Measurements from ENCODE around the gene JTB. TPM values are rescaled to one million over a fixed set of nuclear protein-coding genes. Genes with fewer than 3 reads are reported as not detected.
A peak's percentile ranks its signal among the peaks of the same experiment; 100 is the strongest.

JTB gene
- total RNA-seq, 1 experiment from 2014 or later = 123 TPM

DNA sequence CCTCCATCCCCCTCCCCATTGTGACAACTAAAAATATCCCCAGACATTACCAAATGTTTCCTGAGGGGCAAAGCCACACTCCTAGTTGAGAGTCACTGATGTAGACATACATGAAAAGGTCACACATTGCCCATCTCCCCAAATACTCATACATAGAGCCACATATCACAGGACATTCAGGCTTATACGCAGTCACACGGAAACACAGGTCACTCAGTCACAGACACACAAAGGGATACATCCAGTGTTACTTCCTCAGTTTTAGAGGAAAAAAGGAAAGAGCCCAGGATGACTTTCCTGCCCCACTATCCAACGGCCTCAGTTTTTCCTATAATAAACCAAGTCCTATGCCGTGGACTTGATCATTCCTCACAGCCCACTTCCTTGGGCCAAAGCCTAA lies 16.1 kb downstream of the JTB start:
- Histone ChIP-seq H3K36me3 (ENCODE audit: control insufficient read depth in 1 of 2, insufficient read depth in 2 of 2, low read length in 2 of 2) (peaks cover 5 to 11% of the 10 kb centered on the region in 2 experiments; a peak in 1 of 4 replicates), H3K9ac (ENCODE audit: low read length) (no peak overlapping the region), H3K4me2 (ENCODE audit: low read length) (peak overlapping the region; percentile 86), H3K27ac (ENCODE audit: low read depth, low read length) (peak overlapping the region; percentile 93; the same call in 1 of the 2 replicates), H3K79me2 (ENCODE audit: insufficient read depth, low read length) (peaks cover 51% of the 10 kb centered on the region), H3K9me2 (ENCODE audit: insufficient read depth) (no peaks in the 10 kb centered on the region), H3K9me3 (ENCODE audit: control insufficient read depth in 1 of 2, insufficient read depth in 1 of 2, low read depth in 1 of 2, low read length in 2 of 2) (no peaks in the 10 kb centered on the region), H3K4me1 (ENCODE audit: control insufficient read depth in 1 of 2, insufficient read depth in 2 of 2, low read length in 2 of 2) (peaks cover 26 to 60% of the 10 kb centered on the region in 2 experiments), H3K4me3 (replicated peaks in 1 of 2; ENCODE audit: low read depth in 1 of 2, low read length in 2 of 2) (no peak overlapping the region; a peak in 1 of 4 replicates), H3K27me3 (ENCODE audit: insufficient read depth, low read length) (no peaks in the 10 kb centered on the region), H4K20me1 (ENCODE audit: insufficient read depth) (no peaks in the 10 kb centered on the region), H2AFZ (ENCODE audit: low read depth, low read length, poor library complexity, severe bottlenecking) (no peak overlapping the region)
- BruUV-seq (replicated peaks) = no TSS peak
- RAD21 ChIA-PET (ENCODE audit: low non-redundant PET in 1 of 2, low total read pairs in 2 of 2, uncharacterized antibody in 2 of 2, unreplicated experiment in 2 of 2) = no interaction called here
- DNase-seq (ENCODE audit: low read depth, low spot score) = no peak
- CTCF ChIA-PET = no interaction called here
- TF ChIP-seq FOSL1 (IDR thresholded peaks at IDR 0.05; ENCODE audit: low read depth) (no peak), ZFX (IDR thresholded peaks at IDR 0.05) (no peak)
- intact Hi-C loops (cut with micrococcal nuclease) = loop anchor here (5.0 kb wide), 1 partner anchor 179 kb away; no protein-coding TSS in a partner anchor
- POLR2A ChIA-PET = no interaction called here
- no peak for ATAC-seq

DNA sequence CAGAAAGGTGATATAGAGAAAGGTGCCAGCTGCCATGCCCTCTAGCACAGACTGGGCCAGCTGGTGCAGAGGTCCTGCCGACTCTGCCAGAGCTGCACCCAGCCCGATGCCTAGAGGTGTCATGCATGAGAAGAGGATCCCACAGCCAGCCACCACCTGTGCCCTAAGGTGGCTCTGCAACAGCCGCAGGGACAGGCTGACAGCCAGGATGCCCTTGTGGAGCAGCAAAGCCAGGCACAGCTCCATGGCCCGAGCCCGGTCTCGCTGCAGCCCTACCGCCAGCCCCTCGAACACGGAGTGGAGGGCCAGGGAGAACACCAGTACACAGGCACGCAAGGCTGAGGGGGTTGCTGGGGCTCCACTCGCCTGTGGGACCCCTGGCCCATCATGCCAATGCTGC lies 17.3 kb downstream of the JTB start:
- Histone ChIP-seq H4K20me1 (ENCODE audit: insufficient read depth) (no peaks in the 10 kb centered on the region), H3K9me3 (ENCODE audit: control insufficient read depth in 1 of 2, insufficient read depth in 1 of 2, low read depth in 1 of 2, low read length in 2 of 2) (no peaks in the 10 kb centered on the region), H3K79me2 (ENCODE audit: insufficient read depth, low read length) (peaks cover 54% of the 10 kb centered on the region), H3K27me3 (ENCODE audit: insufficient read depth, low read length) (no peaks in the 10 kb centered on the region), H3K9ac (ENCODE audit: low read length) (no peak overlapping the region), H3K9me2 (ENCODE audit: insufficient read depth) (no peaks in the 10 kb centered on the region), H3K4me3 (replicated peaks in 1 of 2; ENCODE audit: low read depth in 1 of 2, low read length in 2 of 2) (no peak overlapping the region), H3K27ac (ENCODE audit: low read depth, low read length) (no peak overlapping the region), H3K4me2 (ENCODE audit: low read length) (no peak overlapping the region), H2AFZ (ENCODE audit: low read depth, low read length, poor library complexity, severe bottlenecking) (no peak overlapping the region), H3K36me3 (ENCODE audit: control insufficient read depth in 1 of 2, insufficient read depth in 2 of 2, low read length in 2 of 2) (peaks cover 5 to 11% of the 10 kb centered on the region in 2 experiments; a peak in 1 of 4 replicates), H3K4me1 (ENCODE audit: control insufficient read depth in 1 of 2, insufficient read depth in 2 of 2, low read length in 2 of 2) (peaks cover 19 to 49% of the 10 kb centered on the region in 2 experiments)
- TF ChIP-seq CBX3 (IDR thresholded peaks at IDR 0.05; ENCODE audit: low read depth) = no peak
- TF ChIP-seq RAD21 (IDR thresholded peaks at IDR 0.05; ENCODE audit: low read depth) = no peak
- TF ChIP-seq, protein P1, sequence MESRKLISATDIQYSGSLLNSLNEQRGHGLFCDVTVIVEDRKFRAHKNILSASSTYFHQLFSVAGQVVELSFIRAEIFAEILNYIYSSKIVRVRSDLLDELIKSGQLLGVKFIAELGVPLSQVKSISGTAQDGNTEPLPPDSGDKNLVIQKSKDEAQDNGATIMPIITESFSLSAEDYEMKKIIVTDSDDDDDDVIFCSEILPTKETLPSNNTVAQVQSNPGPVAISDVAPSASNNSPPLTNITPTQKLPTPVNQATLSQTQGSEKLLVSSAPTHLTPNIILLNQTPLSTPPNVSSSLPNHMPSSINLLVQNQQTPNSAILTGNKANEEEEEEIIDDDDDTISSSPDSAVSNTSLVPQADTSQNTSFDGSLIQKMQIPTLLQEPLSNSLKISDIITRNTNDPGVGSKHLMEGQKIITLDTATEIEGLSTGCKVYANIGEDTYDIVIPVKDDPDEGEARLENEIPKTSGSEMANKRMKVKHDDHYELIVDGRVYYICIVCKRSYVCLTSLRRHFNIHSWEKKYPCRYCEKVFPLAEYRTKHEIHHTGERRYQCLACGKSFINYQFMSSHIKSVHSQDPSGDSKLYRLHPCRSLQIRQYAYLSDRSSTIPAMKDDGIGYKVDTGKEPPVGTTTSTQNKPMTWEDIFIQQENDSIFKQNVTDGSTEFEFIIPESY (IDR thresholded peaks at IDR 0.05; ENCODE audit: extremely low read depth, insufficient replicate concordance, low read length) = no peak
- TF ChIP-seq, protein P2, sequence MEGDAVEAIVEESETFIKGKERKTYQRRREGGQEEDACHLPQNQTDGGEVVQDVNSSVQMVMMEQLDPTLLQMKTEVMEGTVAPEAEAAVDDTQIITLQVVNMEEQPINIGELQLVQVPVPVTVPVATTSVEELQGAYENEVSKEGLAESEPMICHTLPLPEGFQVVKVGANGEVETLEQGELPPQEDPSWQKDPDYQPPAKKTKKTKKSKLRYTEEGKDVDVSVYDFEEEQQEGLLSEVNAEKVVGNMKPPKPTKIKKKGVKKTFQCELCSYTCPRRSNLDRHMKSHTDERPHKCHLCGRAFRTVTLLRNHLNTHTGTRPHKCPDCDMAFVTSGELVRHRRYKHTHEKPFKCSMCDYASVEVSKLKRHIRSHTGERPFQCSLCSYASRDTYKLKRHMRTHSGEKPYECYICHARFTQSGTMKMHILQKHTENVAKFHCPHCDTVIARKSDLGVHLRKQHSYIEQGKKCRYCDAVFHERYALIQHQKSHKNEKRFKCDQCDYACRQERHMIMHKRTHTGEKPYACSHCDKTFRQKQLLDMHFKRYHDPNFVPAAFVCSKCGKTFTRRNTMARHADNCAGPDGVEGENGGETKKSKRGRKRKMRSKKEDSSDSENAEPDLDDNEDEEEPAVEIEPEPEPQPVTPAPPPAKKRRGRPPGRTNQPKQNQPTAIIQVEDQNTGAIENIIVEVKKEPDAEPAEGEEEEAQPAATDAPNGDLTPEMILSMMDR (IDR thresholded peaks at IDR 0.05 in 2 of 3, conservative IDR thresholded peaks at IDR 0.05 in 1 of 3; ENCODE audit: borderline replicate concordance in 1 of 3, insufficient read depth in 1 of 3, low read depth in 2 of 3, low read length in 2 of 3) = no peak
- TF ChIP-seq, protein P3, sequence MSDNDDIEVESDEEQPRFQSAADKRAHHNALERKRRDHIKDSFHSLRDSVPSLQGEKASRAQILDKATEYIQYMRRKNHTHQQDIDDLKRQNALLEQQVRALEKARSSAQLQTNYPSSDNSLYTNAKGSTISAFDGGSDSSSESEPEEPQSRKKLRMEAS (IDR thresholded peaks at IDR 0.05) = no peak
- TF ChIP-seq EGR1 (IDR thresholded peaks at IDR 0.05; ENCODE audit: low read depth) = no peak
- intact Hi-C loops (cut with micrococcal nuclease) = loop anchor here (5.0 kb wide), 1 partner anchor 178 kb away; no protein-coding TSS in a partner anchor
- BruUV-seq (replicated peaks) = no TSS peak
- no peak for ATAC-seq
- ChIA-PET POLR2A (no interaction called here), RAD21 (ENCODE audit: low non-redundant PET in 1 of 2, low total read pairs in 2 of 2, uncharacterized antibody in 2 of 2, unreplicated experiment in 2 of 2) (no interaction called here), CTCF (no interaction called here)
- no peak for DNase-seq (ENCODE audit: low read depth, low spot score)

Measured in HCT116 (cell line).